Stimulated activated CD8-positive, alpha-beta memory T cell treated with anti-CD3 and anti-CD28 coated beads, Interleukin-7, amount 100 ng/mL, for 48 hours (primary cell): ENCODE measurements around the gene USP25.

Experiments used
- DNase-seq, 2 donors: peaks; one replicate each; pipeline ENCODE4 v3.0.0-alpha.2; 2020; ENCODE audit warnings: low read depth in 1 of 2; ENCODE audit errors: extremely low read depth in 1 of 2

Gene USP25

DNA sequence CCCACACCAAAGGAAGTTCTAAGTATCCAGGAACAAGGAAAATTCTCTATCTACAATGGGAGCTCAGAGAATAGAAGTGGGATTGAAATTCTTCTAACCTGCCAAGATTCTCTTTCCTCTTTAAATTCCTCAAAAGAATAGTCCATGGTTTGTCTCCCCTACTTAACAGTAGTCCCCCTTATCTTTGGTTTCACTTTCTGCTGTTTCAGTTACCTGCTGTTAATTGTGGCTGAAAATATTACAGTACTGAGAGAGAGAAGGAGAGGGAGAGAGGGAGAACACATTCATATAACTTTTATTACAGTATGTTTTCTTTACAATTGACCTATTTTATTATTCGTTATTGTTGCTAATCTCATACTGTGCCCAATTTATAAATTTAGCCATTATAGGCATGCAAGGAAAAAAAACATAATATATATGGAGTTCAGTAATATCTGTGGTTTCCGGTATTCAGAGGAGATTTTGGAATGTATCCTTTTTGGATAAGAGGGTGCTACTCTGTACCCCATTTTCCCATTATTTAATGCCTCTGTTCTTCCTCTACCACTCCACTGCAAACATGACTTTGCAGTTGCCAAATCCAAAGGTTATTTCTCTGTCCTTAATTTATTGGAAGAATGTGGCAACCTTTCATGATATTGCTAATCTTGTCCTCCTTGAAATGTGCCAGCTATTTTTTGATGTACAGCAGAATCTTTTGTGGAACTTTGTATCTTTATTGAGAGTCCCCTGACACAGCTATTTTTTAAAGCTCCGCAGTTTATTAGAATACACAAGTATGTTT, 68.0 kb downstream of the USP25 start:
- no peak for DNase-seq

DNA sequence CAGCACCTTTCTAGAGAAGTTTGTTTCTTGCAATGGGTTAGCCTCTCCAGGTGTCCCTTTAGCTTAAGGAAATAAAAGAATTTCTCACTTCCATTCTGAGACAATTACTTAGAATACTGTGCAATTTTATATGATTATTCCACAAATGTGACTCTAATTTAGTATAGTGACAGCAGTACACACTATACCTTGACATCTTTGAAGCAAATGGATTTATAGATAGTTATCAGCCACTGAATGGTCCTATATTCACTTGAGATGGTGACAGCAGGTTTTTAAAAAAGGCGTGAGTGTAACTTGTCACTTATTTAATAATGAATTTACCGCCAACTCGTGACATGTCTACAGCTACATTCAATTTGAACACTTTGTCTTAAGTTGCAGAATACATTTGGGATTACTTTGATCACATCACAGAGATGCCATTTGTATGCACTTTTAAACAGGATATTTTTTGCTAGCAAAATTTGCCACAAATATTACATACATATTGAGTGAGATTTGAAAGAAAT, 71.6 kb downstream of the USP25 start:
- DNase-seq = no peak

DNA sequence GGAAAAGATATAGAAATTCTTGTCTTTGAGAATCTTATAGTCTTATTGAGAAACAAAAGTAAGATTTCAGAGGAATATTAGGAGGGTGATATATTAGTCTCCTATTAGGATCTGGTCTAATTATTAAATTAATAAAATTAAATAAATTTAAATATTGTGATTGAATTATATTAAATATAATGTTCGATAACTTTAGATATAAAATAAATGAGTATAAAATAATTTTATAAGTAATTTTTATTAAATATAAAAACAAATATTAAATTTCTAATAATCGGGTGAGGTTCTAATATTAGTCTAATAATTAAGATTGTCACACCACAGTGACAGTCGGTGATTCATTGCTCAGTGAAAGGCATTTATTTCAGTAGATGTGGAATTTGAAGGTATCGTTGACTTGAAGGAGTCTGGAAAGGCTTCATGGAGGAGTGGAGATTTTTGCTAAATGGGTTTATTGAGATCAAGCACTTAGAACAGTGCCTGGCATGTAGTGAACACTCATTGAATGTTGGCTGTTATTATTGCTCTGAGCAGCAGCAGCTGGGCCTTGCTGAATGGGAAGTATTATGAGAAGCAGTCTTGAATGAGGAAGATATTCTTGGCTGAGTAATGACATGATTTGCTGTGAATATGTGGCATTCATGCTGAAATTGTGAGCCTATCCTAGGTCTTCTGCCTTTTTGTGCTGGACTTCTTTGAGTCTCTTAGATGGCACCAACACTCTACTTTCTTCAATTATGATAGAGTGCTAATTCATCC, 74.6 kb downstream of the USP25 start:
- DNase-seq = no peak

- no peak for DNase-seq
Measured at GRCh38 chr21:15809065-15809464, 79.3 kb downstream of the USP25 start.

- no peak for DNase-seq
Measured at GRCh38 chr21:15809818-15810217, 80.0 kb downstream of the USP25 start.

DNA sequence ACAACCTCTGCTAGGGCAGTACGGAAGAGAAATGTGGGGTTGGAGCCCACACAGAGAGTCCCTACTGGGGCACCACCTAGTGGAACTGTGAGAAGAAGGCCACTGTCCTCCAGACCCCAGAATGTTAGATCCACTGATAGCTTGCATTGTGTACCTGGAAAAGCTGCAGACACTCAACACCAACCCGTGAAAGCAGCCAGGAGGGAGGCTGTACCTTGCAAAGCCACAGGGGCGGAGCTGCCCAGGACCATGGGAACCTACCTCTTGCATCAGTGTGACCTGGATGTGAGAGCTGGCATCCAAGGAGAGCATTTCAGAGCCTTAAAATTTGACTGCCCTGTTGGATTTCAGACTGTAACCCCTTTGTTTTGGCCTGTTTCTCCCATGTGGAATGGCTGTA, 85.5 kb downstream of the USP25 start:
- no peak for DNase-seq

- no peak for DNase-seq
Measured at GRCh38 chr21:15820327-15820726, 90.5 kb downstream of the USP25 start.

GRCh38 chr21:15820852-15821379, 91.1 kb downstream of the USP25 start:
- DNase-seq = no peak

- DNase-seq = no peak
Measured at GRCh38 chr21:15823486-15824150, 93.8 kb downstream of the USP25 start.

DNA sequence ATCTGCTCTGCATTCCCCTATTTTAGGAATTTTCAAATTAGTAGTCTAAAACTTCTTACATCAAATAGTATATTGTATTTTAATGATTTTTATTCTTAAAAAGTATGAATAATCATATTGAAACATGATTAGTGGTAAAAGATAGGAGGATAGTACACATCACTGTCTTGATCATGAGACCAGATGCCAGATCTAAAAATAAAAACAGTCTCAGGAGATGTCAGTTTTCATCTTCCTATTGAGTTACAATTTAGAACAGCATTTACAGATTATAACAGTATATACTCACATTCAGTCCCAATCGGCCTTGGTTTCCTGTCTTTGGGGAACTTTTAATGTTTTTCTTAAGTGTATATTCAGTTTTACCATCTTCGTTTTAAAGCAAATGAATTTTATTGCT, 95.9 kb downstream of the USP25 start:
- DNase-seq = no peak

DNA sequence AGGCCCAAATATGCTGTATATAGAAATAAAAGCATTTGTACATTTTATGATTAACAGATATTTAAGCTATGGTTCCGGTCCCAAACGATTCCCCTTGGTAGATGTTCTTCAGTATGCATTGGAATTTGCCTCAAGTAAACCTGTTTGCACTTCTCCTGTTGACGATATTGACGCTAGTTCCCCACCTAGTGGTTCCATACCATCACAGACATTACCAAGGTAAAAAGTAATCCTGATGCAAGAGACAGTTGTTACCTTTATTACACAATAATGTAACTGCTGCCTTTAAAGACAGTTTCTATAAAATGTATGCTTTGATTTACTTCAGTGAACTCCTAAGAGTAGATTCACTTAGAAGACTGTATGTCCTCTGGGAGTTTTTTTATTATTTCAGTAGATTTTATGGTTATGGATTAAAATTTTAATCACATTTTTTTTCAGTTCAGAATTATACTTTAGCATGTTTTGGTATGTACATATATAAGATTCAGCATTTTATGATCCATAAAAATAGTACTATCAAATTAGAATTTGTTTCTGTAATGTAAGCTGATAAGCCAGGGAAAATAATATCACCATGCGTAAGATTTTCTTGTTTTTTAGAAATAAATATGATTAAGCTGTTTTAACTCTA, 96.5 kb downstream of the USP25 start:
- DNase-seq = no peak

- DNase-seq = no peak
Measured at GRCh38 chr21:15826908-15827601, 97.3 kb downstream of the USP25 start.

- DNase-seq = no peak
Measured at GRCh38 chr21:15831497-15831896, 101.7 kb downstream of the USP25 start.

DNA sequence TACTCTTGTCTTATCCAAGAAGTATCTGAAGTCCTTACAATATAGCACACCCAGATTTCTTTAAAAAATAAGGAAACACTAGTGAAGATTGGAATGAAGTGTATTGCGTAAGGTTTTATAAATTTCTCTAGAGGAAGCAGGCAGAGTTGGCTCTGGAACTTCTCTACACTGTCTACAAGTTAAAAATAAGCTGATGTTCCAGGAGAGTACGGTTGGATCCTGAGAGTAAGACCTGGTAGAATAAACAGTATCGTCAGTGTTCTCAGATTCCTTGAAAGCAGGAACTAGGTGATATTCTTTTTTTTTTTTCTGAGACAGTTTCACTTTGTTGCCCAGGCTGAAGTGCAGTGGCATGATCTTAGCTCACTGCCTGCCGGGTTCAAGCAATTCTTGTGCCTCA, 107.9 kb downstream of the USP25 start:
- DNase-seq = no peak

DNA sequence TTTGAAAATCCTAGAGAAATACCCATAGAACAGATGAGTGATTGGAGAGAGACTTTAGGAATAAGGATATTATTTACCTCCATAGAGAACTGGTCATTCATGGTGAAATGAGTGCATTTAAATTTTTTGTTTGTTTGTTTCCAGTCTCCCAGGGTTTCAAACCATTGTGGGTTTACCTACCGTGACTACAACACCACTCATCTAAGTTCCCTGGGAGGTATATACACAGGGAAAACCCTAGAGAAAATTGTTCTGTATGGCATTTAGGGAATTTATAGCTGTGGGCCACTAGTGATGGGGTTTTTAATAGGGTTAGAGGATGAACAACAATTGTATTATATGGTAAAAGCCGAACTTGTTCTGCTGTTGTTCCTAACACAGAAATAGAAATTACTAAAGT, 109.2 kb downstream of the USP25 start:
- DNase-seq = no peak

- DNase-seq = no peak
Measured at GRCh38 chr21:15839601-15840000, 109.8 kb downstream of the USP25 start.

GRCh38 chr21:15840406-15840805, 110.6 kb downstream of the USP25 start:
- DNase-seq = no peak

- DNase-seq = no peak
Measured at GRCh38 chr21:15841856-15842564, 112.2 kb downstream of the USP25 start.

DNA sequence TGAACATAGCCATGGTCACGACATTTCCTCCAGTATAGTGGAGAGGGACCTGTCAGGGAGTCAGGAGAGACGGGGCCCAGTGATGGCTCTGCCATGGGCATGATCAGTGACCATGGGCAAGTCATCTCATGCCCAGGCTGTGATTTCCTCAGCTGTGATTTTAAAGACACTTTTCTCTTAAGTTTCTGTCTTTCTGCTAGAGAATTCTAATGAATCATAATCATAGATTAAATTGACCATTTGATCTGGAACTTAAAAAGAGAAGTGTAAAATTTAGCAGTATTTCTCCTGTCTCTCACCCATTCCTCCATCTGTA, 112.7 kb downstream of the USP25 start:
- DNase-seq = no peak

DNA sequence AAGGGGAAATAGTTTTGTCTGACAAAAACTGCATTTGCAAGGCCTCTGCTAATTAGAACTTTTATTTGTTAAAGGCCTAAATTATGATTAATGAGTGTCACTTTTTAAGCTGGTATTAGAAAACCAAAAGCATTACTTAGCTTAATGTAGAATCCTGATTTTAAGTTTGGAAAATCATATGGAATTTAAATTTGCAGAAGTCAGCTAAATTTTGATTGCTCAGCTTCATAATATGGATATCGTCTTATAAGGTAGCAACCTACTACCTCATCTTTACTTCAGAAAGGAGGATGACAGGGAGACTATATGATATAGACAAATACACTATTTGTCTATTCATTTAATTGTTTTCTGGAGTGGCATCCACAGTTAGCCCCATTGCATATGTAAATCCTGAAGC, 114.0 kb downstream of the USP25 start:
- no peak for DNase-seq
